PC-3 (cell line): ENCODE results near the gene MCUB. TPM values are rescaled to one million over a fixed set of nuclear protein-coding genes. Genes with fewer than 3 reads are reported as not detected.

Source experiments
- ATAC-seq: fragments of 200-7000 bp; cut with Tn5 transposase; 2 replicates; pipeline ENCODE4 v1.9.1; 2020; ENCODE audit warnings: mild to moderate bottlenecking, moderate library complexity
- BruUV-seq: library from RNA; stranded (reverse); fragments of 400-500 nt; replicated peaks from 2 replicates; lab custom pipeline; 2021; lab: Mats Ljungman, UMichigan
- CTCF ChIA-PET: fragments of 300-600 bp; sonication (Branson Sonifier 250); formaldehyde crosslinking; loops from one replicate; lab custom pipeline; 2022; ENCODE audit warnings: antibody characterized with exemption; lab: Charles Lee
- POLR2A ChIA-PET: fragments of 300-600 bp; sonication (Branson Sonifier 250); formaldehyde crosslinking; loops from one replicate; lab custom pipeline; 2022; ENCODE audit warnings: antibody characterized with exemption; ENCODE audit not compliant: unreplicated experiment; lab: Charles Lee
- DNase-seq: peaks from one replicate; pipeline ENCODE4 v3.0.0-alpha.2; 2015
- H2AFZ ChIP-seq: fragments of 300-600 bp; sonication (generic); 2 replicates; pipeline ENCODE4 v1.6.0; 2016; ENCODE audit warnings: antibody characterized with exemption, low read length
- H3F3A ChIP-seq: fragments of 300-600 bp; sonication (generic); one replicate; pipeline ENCODE4 v1.6.0; 2017; ENCODE audit warnings: antibody characterized with exemption, low read length, control low read depth, mild to moderate bottlenecking; ENCODE audit not compliant: unreplicated experiment
- H3K27ac ChIP-seq: fragments of 300-600 bp; sonication (generic); 2 replicates; pipeline ENCODE4 v1.5.1; 2016; ENCODE audit warnings: mild to moderate bottlenecking, low read length
- H3K27me3 ChIP-seq: fragments of 300-600 bp; sonication (generic); 2 replicates; pipeline ENCODE4 v1.6.1; 2016; ENCODE audit warnings: low read length, mixed read lengths
- H3K36me3 ChIP-seq: fragments of 300-600 bp; sonication (generic); 2 replicates; pipeline ENCODE4 v1.6.1; 2016; ENCODE audit warnings: low read depth, mixed run types, low read length, mixed read lengths
- H3K4me1 ChIP-seq: fragments of 300-600 bp; sonication (generic); 2 replicates; pipeline ENCODE4 v1.5.1; 2016; ENCODE audit warnings: low read length; ENCODE audit not compliant: insufficient read depth
- H3K4me2 ChIP-seq: fragments of 300-600 bp; sonication (generic); 2 replicates; pipeline ENCODE4 v1.6.0; 2016; ENCODE audit warnings: low read length
- H3K4me3 ChIP-seq: fragments of 300-600 bp; sonication (generic); 2 replicates; pipeline ENCODE4 v1.5.1; 2016; ENCODE audit warnings: mild to moderate bottlenecking, low read length, mixed read lengths
- H3K79me2 ChIP-seq: fragments of 300-600 bp; sonication (generic); 2 replicates; pipeline ENCODE4 v1.6.1; 2017; ENCODE audit warnings: low read length, mixed read lengths
- H3K9ac ChIP-seq: fragments of 300-600 bp; sonication (generic); 2 replicates; pipeline ENCODE4 v1.6.0; 2016; ENCODE audit warnings: mild to moderate bottlenecking, low read length
- H3K9me2 ChIP-seq: fragments of 300-600 bp; sonication (generic); replicated peaks from 2 replicates; pipeline ENCODE4 v1.6.1; 2016; ENCODE audit warnings: mixed run types, low read length, mixed read lengths
- H3K9me3 ChIP-seq: fragments of 300-600 bp; sonication (generic); 2 replicates; pipeline ENCODE4 v1.6.1; 2016; ENCODE audit warnings: low read length, mixed read lengths
- H4K20me1 ChIP-seq: fragments of 300-600 bp; sonication (generic); 2 replicates; pipeline ENCODE4 v1.6.1; 2016; ENCODE audit warnings: low read length, mixed read lengths
- CTCF ChIP-seq: fragments of 300-600 bp; sonication (generic); conservative IDR thresholded peaks from 2 replicates; pipeline ENCODE4 v1.5.1; 2017; ENCODE audit warnings: antibody characterized with exemption, low read depth, mild to moderate bottlenecking, low read length
- EZH2 ChIP-seq: fragments of 300-600 bp; sonication (generic); IDR thresholded peaks from one replicate; pipeline ENCODE4 v1.6.1; 2017; ENCODE audit warnings: antibody characterized with exemption, mild to moderate bottlenecking, low read length; ENCODE audit not compliant: unreplicated experiment
- EZH2phosphoT487 ChIP-seq: fragments of 300-600 bp; sonication (generic); IDR thresholded peaks from 2 replicates; pipeline ENCODE4 v1.6.1; 2018; ENCODE audit warnings: mild to moderate bottlenecking, antibody characterized with exemption, low read length, borderline replicate concordance
- intact Hi-C: fragments of 100-400 bp; cut with micrococcal nuclease; formaldehyde crosslinking; loops from 2 replicates; pipeline ENCODE4 v1.9.0; 2023
- total RNA-seq: library from RNA; depleted of rRNA; stranded (reverse); fragments of >200 nt; gene quantifications from 2 replicates; pipeline ENCODE4 v1.2.3, GENCODE V29; 2014

The MCUB gene
- total RNA-seq, 1 experiment from 2014 or later = 18.4 TPM

- no peak overlapping the region for H2AFZ ChIP-seq
- no peak for TF ChIP-seq CTCF
- no peak for TF ChIP-seq EZH2phosphoT487
- no peak for TF ChIP-seq EZH2
- H3K4me2 ChIP-seq = no peak overlapping the region
- no peak overlapping the region for H3K4me3 ChIP-seq
- H3K27ac ChIP-seq = no peak overlapping the region
- no TSS peak for BruUV-seq
- POLR2A ChIA-PET = interaction anchor here (0.7 kb wide), 1 partner anchor 8 kb away, joined by 4 read pairs; no protein-coding TSS in a partner anchor
- H3K27me3 ChIP-seq = no peaks in the 10 kb centered on the region
- no peaks in the 10 kb centered on the region for H3K9me2 ChIP-seq
- CTCF ChIA-PET = no interaction called here
- H3K4me1 ChIP-seq = no peaks in the 10 kb centered on the region
- ATAC-seq = no peak
- no peaks in the 10 kb centered on the region for H3K9me3 ChIP-seq
- no peaks in the 10 kb centered on the region for H4K20me1 ChIP-seq
- H3K9ac ChIP-seq = no peak overlapping the region
- no peak for DNase-seq
- H3F3A ChIP-seq = no peaks in the 10 kb centered on the region
- no peaks in the 10 kb centered on the region for H3K79me2 ChIP-seq
- H3K36me3 ChIP-seq = peaks cover 7% of the 10 kb centered on the region; the same call in 1 of the 2 replicates
- intact Hi-C loops = no loop called here
Measured at GRCh38 chr4:109682875-109683274, 122.8 kb downstream of the MCUB start.

GRCh38 chr4:109683621-109684253 lies 123.7 kb downstream of the MCUB start:
- no peaks in the 10 kb centered on the region for H3K4me1 ChIP-seq
- H4K20me1 ChIP-seq = no peaks in the 10 kb centered on the region
- ChIA-PET POLR2A (no interaction called here), CTCF (no interaction called here)
- TF ChIP-seq EZH2 (no peak), EZH2phosphoT487 (no peak), CTCF (no peak)
- no peaks in the 10 kb centered on the region for H3K27me3 ChIP-seq
- H3K79me2 ChIP-seq = no peaks in the 10 kb centered on the region
- no peak overlapping the region for H3K9ac ChIP-seq
- no peak overlapping the region for H2AFZ ChIP-seq
- ATAC-seq (no peak), DNase-seq (no peak)
- no peak overlapping the region for H3K27ac ChIP-seq
- H3K9me3 ChIP-seq = no peaks in the 10 kb centered on the region
- H3K9me2 ChIP-seq = no peaks in the 10 kb centered on the region
- peaks cover 13% of the 10 kb centered on the region; the same call in 1 of the 2 replicates for H3K36me3 ChIP-seq
- intact Hi-C loops = loop anchor here (2.0 kb wide), 1 partner anchor 19 kb away; the partner anchor contains the start of gene CASP6
- no TSS peak for BruUV-seq
- H3K4me3 ChIP-seq = no peak overlapping the region
- H3K4me2 ChIP-seq = no peak overlapping the region
- no peaks in the 10 kb centered on the region for H3F3A ChIP-seq

- H3K4me1 ChIP-seq = no peaks in the 10 kb centered on the region
- no peaks in the 10 kb centered on the region for H3F3A ChIP-seq
- H4K20me1 ChIP-seq = no peaks in the 10 kb centered on the region
- no peaks in the 10 kb centered on the region for H3K79me2 ChIP-seq
- H3K9me3 ChIP-seq = no peaks in the 10 kb centered on the region
- intact Hi-C loops = loop anchor here (2.0 kb wide), 1 partner anchor 18 kb away; the partner anchor contains the start of gene CASP6
- H3K9me2 ChIP-seq = no peaks in the 10 kb centered on the region
- ChIA-PET POLR2A (no interaction called here), CTCF (no interaction called here)
- H3K27me3 ChIP-seq = no peaks in the 10 kb centered on the region
- no peak overlapping the region for H2AFZ ChIP-seq
- peaks cover 13% of the 10 kb centered on the region; the same call in 1 of the 2 replicates for H3K36me3 ChIP-seq
- no peak overlapping the region for H3K9ac ChIP-seq
- H3K4me3 ChIP-seq = no peak overlapping the region
- ATAC-seq (0 out of 2 replicates have a peak, but pooled peaks have one; percentile 18), DNase-seq (no peak)
- no TSS peak for BruUV-seq
- TF ChIP-seq EZH2 (no peak), EZH2phosphoT487 (no peak), CTCF (no peak)
- no peak overlapping the region for H3K27ac ChIP-seq
- no peak overlapping the region for H3K4me2 ChIP-seq
Measured at GRCh38 chr4:109684727-109685126, 124.7 kb downstream of the MCUB start.
